Measurements from ENCODE around the gene NAV2. TPM values are rescaled to one million over a fixed set of nuclear protein-coding genes. Genes with fewer than 3 reads are reported as not detected.
A peak's percentile ranks its signal among the peaks of the same experiment; 100 is the strongest.

The NAV2 gene
- total and polyA plus RNA-seq, 11 donors = 7.6 to 46.5 (median 20.2) TPM

- DNase-seq (no peak), ATAC-seq (no peak)
- TF ChIP-seq CTCF (IDR thresholded peaks at IDR 0.05) (no peak), POLR2A (IDR thresholded peaks at IDR 0.05) (no peak)
- Histone ChIP-seq H3K4me1 (peaks cover 0 to 66% (median 7%) of the 10 kb centered on the region in 12 donors), H3K4me3 (no peak overlapping the region), H3K36me3 (peaks cover 0 to 23% (median 0%) of the 10 kb centered on the region in 9 donors), H3K27me3 (no peaks in the 10 kb centered on the region), H3K9me3 (no peaks in the 10 kb centered on the region), H3K27ac (peak overlapping the region in 2 of 12 donors; percentile 13 to 18)
- WGBS, 4 donors = 65 to 76% (median 70%) methylated on average over 5 of the region's 5 CpGs
- intact Hi-C loops (cut with DNase I) = no loop called here
Observed at GRCh38 chr11:20033806-20034205, 321.2 kb downstream of the NAV2 start.

DNA sequence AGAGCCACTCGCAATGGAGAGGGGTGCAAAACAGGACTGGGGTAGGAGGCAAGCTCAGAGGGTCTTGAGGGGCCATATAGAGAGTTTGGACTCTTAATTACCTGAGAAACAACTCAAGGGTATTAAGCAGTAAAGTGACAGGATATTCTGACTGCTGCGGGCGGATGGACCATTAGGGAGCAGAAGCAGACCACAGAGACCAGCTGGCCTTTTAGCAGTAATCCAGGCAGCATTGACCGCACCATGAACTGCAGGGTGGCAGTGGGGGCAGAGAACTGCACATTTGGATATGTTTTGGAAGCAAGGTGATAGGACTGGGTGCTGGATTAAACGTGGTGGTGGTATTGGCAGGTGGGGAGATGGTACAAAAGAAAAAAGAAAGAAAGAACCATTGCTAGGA lies 322.3 kb downstream of the NAV2 start:
- DNase-seq (no peak), ATAC-seq (no peak)
- no peak overlapping the region for H3K4me3 ChIP-seq
- H3K4me1 ChIP-seq = peaks cover 0 to 63% (median 6%) of the 10 kb centered on the region in 12 donors
- intact Hi-C loops (cut with DNase I) = no loop called here
- H3K27ac ChIP-seq = no peak overlapping the region
- H3K9me3 ChIP-seq = no peaks in the 10 kb centered on the region
- H3K36me3 ChIP-seq = peaks cover 0 to 29% (median 0%) of the 10 kb centered on the region in 9 donors
- WGBS, 4 donors = 75 to 89% (median 83%) methylated on average over 5 of the region's 5 CpGs
- H3K27me3 ChIP-seq = no peaks in the 10 kb centered on the region
- TF ChIP-seq CTCF (IDR thresholded peaks at IDR 0.05) (no peak), POLR2A (IDR thresholded peaks at IDR 0.05) (no peak)

GRCh38 chr11:20035375-20035700 lies 322.7 kb downstream of the NAV2 start:
- Histone ChIP-seq H3K36me3 (peaks cover 0 to 30% (median 0%) of the 10 kb centered on the region in 9 donors), H3K4me3 (no peak overlapping the region), H3K27me3 (no peaks in the 10 kb centered on the region), H3K9me3 (no peaks in the 10 kb centered on the region), H3K27ac (peak overlapping the region in 1 of 12 donors; percentile 22), H3K4me1 (peaks cover 0 to 63% (median 6%) of the 10 kb centered on the region in 12 donors)
- ATAC-seq (no peak), DNase-seq (no peak)
- intact Hi-C loops (cut with DNase I) = no loop called here
- 83 to 89% (median 89%) methylated on average over 7 of the region's 7 CpGs for WGBS, 4 donors
- TF ChIP-seq POLR2A (IDR thresholded peaks at IDR 0.05) (no peak), CTCF (IDR thresholded peaks at IDR 0.05) (no peak)

DNA sequence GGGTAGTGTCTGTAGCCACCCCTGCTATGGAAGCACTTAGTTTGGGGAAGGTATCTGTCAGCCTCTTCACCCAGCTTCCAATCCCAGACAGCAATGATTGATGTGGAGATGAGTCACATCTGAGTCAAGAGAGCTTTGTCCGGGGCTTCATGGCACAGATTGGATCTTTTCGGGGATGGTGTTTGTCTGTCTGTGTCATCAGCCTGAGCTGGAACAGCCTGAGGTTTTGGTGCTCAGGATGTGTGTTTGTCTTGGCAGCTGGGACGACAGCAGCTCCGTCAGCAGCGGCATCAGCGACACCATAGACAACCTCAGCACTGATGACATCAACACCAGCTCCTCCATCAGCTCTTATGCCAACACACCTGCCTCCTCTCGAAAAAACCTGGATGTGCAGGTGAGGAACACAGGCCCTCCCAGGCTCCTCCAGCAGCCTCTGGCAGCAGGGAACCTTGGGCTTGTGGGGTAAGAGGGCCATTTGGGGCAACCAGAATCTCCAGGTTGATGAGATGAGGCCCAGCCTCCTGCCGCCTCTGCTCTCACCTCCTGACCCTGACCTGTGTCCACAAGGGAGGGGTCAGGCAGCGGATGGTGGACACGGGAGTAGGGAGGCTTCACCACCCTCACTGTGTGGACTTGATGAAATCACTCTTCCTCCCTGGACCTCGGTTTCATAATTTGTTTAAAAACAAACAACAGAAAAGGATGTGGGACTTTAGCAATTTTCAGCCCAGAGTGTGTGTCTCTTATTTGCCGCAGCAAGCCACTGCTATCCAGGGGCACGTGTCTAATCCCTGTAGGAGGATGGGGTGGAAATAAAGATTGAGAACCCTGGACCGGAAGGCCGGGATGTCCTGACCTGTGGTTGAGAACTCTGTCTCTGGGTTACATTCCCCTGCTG lies 323.3 kb downstream of the NAV2 start:
- peaks cover 0 to 58% (median 6%) of the 10 kb centered on the region in 12 donors for H3K4me1 ChIP-seq
- intact Hi-C loops (cut with DNase I) = no loop called here
- no peaks in the 10 kb centered on the region for H3K9me3 ChIP-seq
- TF ChIP-seq POLR2A (IDR thresholded peaks at IDR 0.05) (no peak), CTCF (IDR thresholded peaks at IDR 0.05) (no peak)
- 56 to 72% (median 62%) methylated on average over 13 to 15 of the region's 15 CpGs for WGBS, 4 donors
- peaks cover 0 to 36% (median 0%) of the 10 kb centered on the region in 9 donors for H3K36me3 ChIP-seq
- ATAC-seq = peak in 1 of 4 donors; percentile 35
- DNase-seq = no peak
- H3K27me3 ChIP-seq = no peaks in the 10 kb centered on the region
- H3K27ac ChIP-seq = peak overlapping the region in 1 of 12 donors; percentile 22
- H3K4me3 ChIP-seq = no peak overlapping the region
